ENCODE results near the gene STOML3. TPM values are rescaled to one million over a fixed set of nuclear protein-coding genes. Genes with fewer than 3 reads are reported as not detected.

STOML3 gene
- total RNA-seq, 1 donor from 2014 or later, result 0.21 TPM

GRCh38 chr13:39037880-39038568, 47.4 kb upstream of the STOML3 start, which contains the start of the genes NHLRC3 and PROSER1:
NHLRC3 (plus strand) TSS chr13:39038456; CDS start chr13:39038640, 184 bp downstream.
PROSER1 (minus strand) TSS chr13:39038089; CDS start chr13:39037242, 847 bp downstream.
- Histone ChIP-seq H3K4me3 (peak within 1 kb of the TSS; percentile 94), H3K27me3 (no peaks in the 10 kb centered on the region), H3K79me2 (ENCODE audit: low read depth) (peaks cover 71% of the 10 kb centered on the region), H3K4me1 (peaks cover 30% of the 10 kb centered on the region), H3K4me2 (peak within 1 kb of the TSS; percentile 97), H2AFZ (replicated peaks) (peak within 1 kb of the TSS; percentile 94), H3F3A (ENCODE audit: low read depth) (no peaks in the 10 kb centered on the region), H3K27ac (peak within 1 kb of the TSS; percentile 90), H3K9me3 (ENCODE audit: low read depth) (no peaks in the 10 kb centered on the region), H3K9ac (peak within 1 kb of the TSS; percentile 78), H3K36me3 (peaks cover 3% of the 10 kb centered on the region), H4K20me1 (ENCODE audit: low read depth) (peaks cover 43% of the 10 kb centered on the region)
- Mint-ChIP-seq H3K4me3 (peak within 1 kb of the TSS; percentile 93), H3K27me3 (ENCODE audit: insufficient read depth, low read depth) (peaks cover 5% of the 10 kb centered on the region), H3K9me3 (no peaks in the 10 kb centered on the region), H3K36me3 (no peaks in the 10 kb centered on the region), H3K27ac (peak within 1 kb of the TSS; percentile 100), H3K4me1 (peaks cover 42% of the 10 kb centered on the region)
- TF ChIP-seq EZH2 (IDR thresholded peaks at IDR 0.05) (peak; percentile 35), CTCF (IDR thresholded peaks at IDR 0.05) (no peak)
- DNase-seq (ENCODE audit: low spot score), result peak; percentile 94

DNA sequence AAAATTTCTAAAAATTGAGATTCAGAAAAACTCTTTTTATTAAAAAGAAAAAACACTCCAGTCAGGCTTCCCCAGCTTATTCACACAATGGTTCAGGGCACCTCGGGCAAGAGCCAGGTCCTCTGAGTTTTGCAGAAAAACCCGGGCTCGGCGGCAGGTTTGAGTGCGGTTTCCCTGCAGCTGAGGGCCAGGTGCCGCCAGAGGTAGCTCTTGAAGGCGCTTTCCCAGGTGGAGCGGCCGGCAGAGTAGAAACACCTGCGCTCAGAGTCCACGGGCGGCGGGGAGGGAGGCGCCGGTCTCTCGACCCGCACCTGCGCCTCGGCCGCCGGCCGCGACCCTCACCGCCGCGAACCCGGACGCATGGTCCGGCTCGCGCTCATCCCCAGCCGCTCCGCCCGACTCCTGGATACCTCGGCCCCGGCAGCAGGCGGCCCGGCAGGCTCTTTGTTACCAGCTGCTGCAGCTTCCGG, 46.8 kb upstream of the STOML3 start:
- peak overlapping the region; percentile 93 for H3K4me3 Mint-ChIP-seq
- H3K4me1 Mint-ChIP-seq, result peaks cover 42% of the 10 kb centered on the region
- no peaks in the 10 kb centered on the region for H3K9me3 Mint-ChIP-seq
- Histone ChIP-seq H3K4me2 (peak overlapping the region; percentile 97), H2AFZ (replicated peaks) (peak overlapping the region; percentile 94), H3K4me1 (peaks cover 30% of the 10 kb centered on the region), H3K27me3 (no peaks in the 10 kb centered on the region), H3K79me2 (ENCODE audit: low read depth) (peaks cover 77% of the 10 kb centered on the region), H4K20me1 (ENCODE audit: low read depth) (peaks cover 49% of the 10 kb centered on the region), H3K9me3 (ENCODE audit: low read depth) (no peaks in the 10 kb centered on the region), H3F3A (ENCODE audit: low read depth) (no peaks in the 10 kb centered on the region), H3K9ac (peak overlapping the region; percentile 78), H3K4me3 (peak overlapping the region; percentile 94), H3K36me3 (peaks cover 3% of the 10 kb centered on the region), H3K27ac (peak overlapping the region; percentile 90)
- peaks cover 5% of the 10 kb centered on the region for H3K27me3 Mint-ChIP-seq (ENCODE audit: insufficient read depth, low read depth)
- no peaks in the 10 kb centered on the region for H3K36me3 Mint-ChIP-seq
- no peak for DNase-seq (ENCODE audit: low spot score)
- TF ChIP-seq CTCF (IDR thresholded peaks at IDR 0.05) (no peak), EZH2phosphoT487 (IDR thresholded peaks at IDR 0.05) (no peak), EZH2 (IDR thresholded peaks at IDR 0.05) (no peak)
- peak overlapping the region; percentile 81 for H3K27ac Mint-ChIP-seq

DNA sequence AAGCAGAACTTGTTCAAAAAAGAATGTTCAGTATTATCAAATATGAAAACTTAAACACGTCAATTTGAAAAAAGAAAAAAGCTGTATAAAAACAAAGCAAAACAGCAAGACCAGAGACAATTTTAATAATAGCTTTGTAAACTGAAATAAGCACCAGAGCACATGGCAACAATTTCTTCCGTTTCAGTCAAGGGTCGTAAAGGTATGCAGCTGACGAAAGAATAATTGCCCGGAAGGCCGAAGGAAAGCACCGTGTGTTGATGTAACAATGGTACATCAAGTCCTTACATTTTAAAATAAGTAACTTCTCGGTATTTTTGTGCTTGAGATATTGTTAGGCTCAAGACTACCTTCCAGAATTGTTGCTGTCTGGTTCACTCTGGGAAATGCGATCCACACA, 45.6 kb upstream of the STOML3 start:
- Mint-ChIP-seq H3K27me3 (ENCODE audit: insufficient read depth, low read depth) (peaks cover 5% of the 10 kb centered on the region), H3K27ac (no peak overlapping the region), H3K4me1 (peaks cover 45% of the 10 kb centered on the region), H3K9me3 (no peaks in the 10 kb centered on the region), H3K4me3 (peak overlapping the region; percentile 93), H3K36me3 (no peaks in the 10 kb centered on the region)
- H3F3A ChIP-seq (ENCODE audit: low read depth), result no peaks in the 10 kb centered on the region
- no peaks in the 10 kb centered on the region for H3K27me3 ChIP-seq
- peak overlapping the region; percentile 97 for H3K4me2 ChIP-seq
- H3K36me3 ChIP-seq, result peaks cover 3% of the 10 kb centered on the region
- DNase-seq (ENCODE audit: low spot score), result no peak
- H3K79me2 ChIP-seq (ENCODE audit: low read depth), result peaks cover 84% of the 10 kb centered on the region
- H3K4me1 ChIP-seq, result peaks cover 30% of the 10 kb centered on the region
- H3K27ac ChIP-seq, result no peak overlapping the region
- peak overlapping the region; percentile 94 for H3K4me3 ChIP-seq
- H3K9ac ChIP-seq, result peak overlapping the region; percentile 78
- H3K9me3 ChIP-seq (ENCODE audit: low read depth), result no peaks in the 10 kb centered on the region
- H2AFZ ChIP-seq (replicated peaks), result no peak overlapping the region
- TF ChIP-seq CTCF (IDR thresholded peaks at IDR 0.05) (no peak), EZH2phosphoT487 (IDR thresholded peaks at IDR 0.05) (no peak), EZH2 (IDR thresholded peaks at IDR 0.05) (no peak)
- H4K20me1 ChIP-seq (ENCODE audit: low read depth), result peaks cover 61% of the 10 kb centered on the region

Data from neural progenitor cell (in vitro differentiated cells).